ENCODE results near the gene TCF12. TPM values are rescaled to one million over a fixed set of nuclear protein-coding genes. Genes with fewer than 3 reads are reported as not detected.
A peak's percentile ranks its signal among the peaks of the same experiment; 100 is the strongest.

Gene TCF12
- total RNA-seq, 3 donors from 2014 or later (not counting 1 experiment from before 2014, with no cell fraction given) = 84.1 to 111 (median 107) TPM

DNA sequence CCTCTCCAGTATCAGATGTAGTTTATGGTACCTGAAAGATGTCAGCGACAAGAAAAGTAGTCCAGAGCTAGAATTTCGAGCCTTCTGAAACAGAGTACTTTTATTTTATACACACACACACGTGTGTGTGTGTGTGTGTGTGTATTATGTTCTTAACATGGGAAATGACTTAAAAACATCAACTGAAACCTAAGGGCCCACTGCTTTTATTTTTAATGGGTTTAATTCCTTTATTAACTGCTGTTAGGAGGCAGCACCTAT, 1.9 kb downstream of the TCF12 start:
- H3K9me3 ChIP-seq (ENCODE audit: control insufficient read depth, insufficient read depth, low read length) = no peaks in the 10 kb centered on the region
- no peak for ATAC-seq
- no CpG with 5 or more reads among the region's 3 CpGs for WGBS (ENCODE audit: insufficient coverage)
- peaks cover 44 to 53% of the 10 kb centered on the region in 2 donors for H3K4me1 Mint-ChIP-seq
- no peaks in the 10 kb centered on the region for H3K27me3 Mint-ChIP-seq (ENCODE audit: low read depth in 2 of 2)
- H3K36me3 Mint-ChIP-seq = no peaks in the 10 kb centered on the region
- H3K4me3 Mint-ChIP-seq = peak overlapping the region; percentile 95
- peaks cover 18% of the 10 kb centered on the region for H3K4me1 ChIP-seq (ENCODE audit: control insufficient read depth, insufficient read depth, low read length)
- H3K9me3 Mint-ChIP-seq = no peaks in the 10 kb centered on the region
- H3K4me3 ChIP-seq (ENCODE audit: low read length) = no peak overlapping the region
- H3K27ac Mint-ChIP-seq = peak overlapping the region; percentile 93 to 94
- no peaks in the 10 kb centered on the region for H3K27me3 ChIP-seq (ENCODE audit: control insufficient read depth, insufficient read depth, low read length)
- H3K36me3 ChIP-seq (ENCODE audit: control insufficient read depth, insufficient read depth, low read length) = peaks cover 9% of the 10 kb centered on the region
- TF ChIP-seq, protein P1, sequence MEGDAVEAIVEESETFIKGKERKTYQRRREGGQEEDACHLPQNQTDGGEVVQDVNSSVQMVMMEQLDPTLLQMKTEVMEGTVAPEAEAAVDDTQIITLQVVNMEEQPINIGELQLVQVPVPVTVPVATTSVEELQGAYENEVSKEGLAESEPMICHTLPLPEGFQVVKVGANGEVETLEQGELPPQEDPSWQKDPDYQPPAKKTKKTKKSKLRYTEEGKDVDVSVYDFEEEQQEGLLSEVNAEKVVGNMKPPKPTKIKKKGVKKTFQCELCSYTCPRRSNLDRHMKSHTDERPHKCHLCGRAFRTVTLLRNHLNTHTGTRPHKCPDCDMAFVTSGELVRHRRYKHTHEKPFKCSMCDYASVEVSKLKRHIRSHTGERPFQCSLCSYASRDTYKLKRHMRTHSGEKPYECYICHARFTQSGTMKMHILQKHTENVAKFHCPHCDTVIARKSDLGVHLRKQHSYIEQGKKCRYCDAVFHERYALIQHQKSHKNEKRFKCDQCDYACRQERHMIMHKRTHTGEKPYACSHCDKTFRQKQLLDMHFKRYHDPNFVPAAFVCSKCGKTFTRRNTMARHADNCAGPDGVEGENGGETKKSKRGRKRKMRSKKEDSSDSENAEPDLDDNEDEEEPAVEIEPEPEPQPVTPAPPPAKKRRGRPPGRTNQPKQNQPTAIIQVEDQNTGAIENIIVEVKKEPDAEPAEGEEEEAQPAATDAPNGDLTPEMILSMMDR (IDR thresholded peaks at IDR 0.05) = no peak
- H3K27ac ChIP-seq (ENCODE audit: low read length) = no peak overlapping the region
- no peak for DNase-seq
- intact Hi-C loops (cut with micrococcal nuclease) = no loop called here

- peak overlapping the region in 1 of 2 donors; percentile 4 for H3K27ac Mint-ChIP-seq
- intact Hi-C loops (cut with micrococcal nuclease) = no loop called here
- Histone ChIP-seq H3K36me3 (ENCODE audit: control insufficient read depth, insufficient read depth, low read length) (peaks cover 9% of the 10 kb centered on the region), H3K4me3 (ENCODE audit: low read length) (no peak overlapping the region), H3K9me3 (ENCODE audit: control insufficient read depth, insufficient read depth, low read length) (no peaks in the 10 kb centered on the region), H3K27me3 (ENCODE audit: control insufficient read depth, insufficient read depth, low read length) (no peaks in the 10 kb centered on the region), H3K27ac (ENCODE audit: low read length) (no peak overlapping the region), H3K4me1 (ENCODE audit: control insufficient read depth, insufficient read depth, low read length) (peaks cover 5% of the 10 kb centered on the region)
- no peaks in the 10 kb centered on the region for H3K36me3 Mint-ChIP-seq
- ATAC-seq = no peak
- TF ChIP-seq, protein P1 (IDR thresholded peaks at IDR 0.05) = no peak
- no peak overlapping the region for H3K4me3 Mint-ChIP-seq
- H3K4me1 Mint-ChIP-seq = peaks cover 54 to 55% of the 10 kb centered on the region in 2 donors
- no peaks in the 10 kb centered on the region for H3K27me3 Mint-ChIP-seq (ENCODE audit: low read depth in 2 of 2)
- 88% methylated on average over 2 of the region's 3 CpGs for WGBS (ENCODE audit: insufficient coverage)
- H3K9me3 Mint-ChIP-seq = no peaks in the 10 kb centered on the region
- no peak for DNase-seq
Measured at GRCh38 chr15:56923174-56923591, 4.7 kb downstream of the TCF12 start.

GRCh38 chr15:56927816-56928215, 9.4 kb downstream of the TCF12 start:
- Mint-ChIP-seq H3K4me1 (peaks cover 68% of the 10 kb centered on the region in 2 donors), H3K9me3 (no peaks in the 10 kb centered on the region), H3K27ac (no peak overlapping the region), H3K27me3 (ENCODE audit: low read depth in 2 of 2) (no peaks in the 10 kb centered on the region), H3K4me3 (no peak overlapping the region), H3K36me3 (no peaks in the 10 kb centered on the region)
- Histone ChIP-seq H3K4me1 (ENCODE audit: control insufficient read depth, insufficient read depth, low read length) (no peaks in the 10 kb centered on the region), H3K27ac (ENCODE audit: low read length) (no peak overlapping the region), H3K27me3 (ENCODE audit: control insufficient read depth, insufficient read depth, low read length) (no peaks in the 10 kb centered on the region), H3K4me3 (ENCODE audit: low read length) (no peak overlapping the region), H3K9me3 (ENCODE audit: control insufficient read depth, insufficient read depth, low read length) (no peaks in the 10 kb centered on the region), H3K36me3 (ENCODE audit: control insufficient read depth, insufficient read depth, low read length) (peaks cover 7% of the 10 kb centered on the region)
- DNase-seq (no peak), ATAC-seq (no peak)
- TF ChIP-seq, protein P1 (IDR thresholded peaks at IDR 0.05) = no peak
- intact Hi-C loops (cut with micrococcal nuclease) = no loop called here
- 93% methylated on average over 1 of the region's 1 CpG for WGBS (ENCODE audit: insufficient coverage)

DNA sequence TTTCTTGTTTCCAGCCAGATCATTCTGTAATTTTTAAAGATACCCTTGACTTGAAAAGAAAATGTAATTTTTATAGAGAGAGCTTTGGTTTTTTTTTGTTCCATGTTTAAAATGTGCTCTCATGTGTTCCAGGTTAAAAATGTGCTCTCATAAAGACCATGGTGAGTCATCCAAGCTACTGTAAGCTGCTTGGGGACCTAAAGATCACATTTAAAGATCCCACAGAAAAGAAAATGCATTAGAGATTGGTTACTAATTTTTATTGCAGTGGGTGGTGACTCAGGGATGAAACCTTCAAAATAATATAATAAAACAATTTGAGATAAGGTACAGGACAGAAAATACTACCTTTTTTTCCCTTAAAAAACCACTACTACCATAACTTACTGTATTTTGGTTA, 11.0 kb downstream of the TCF12 start:
- intact Hi-C loops (cut with micrococcal nuclease) = no loop called here
- H3K27me3 Mint-ChIP-seq (ENCODE audit: low read depth in 2 of 2) = no peaks in the 10 kb centered on the region
- Histone ChIP-seq H3K36me3 (ENCODE audit: control insufficient read depth, insufficient read depth, low read length) (peaks cover 3% of the 10 kb centered on the region), H3K27ac (ENCODE audit: low read length) (no peak overlapping the region), H3K4me3 (ENCODE audit: low read length) (no peak overlapping the region), H3K27me3 (ENCODE audit: control insufficient read depth, insufficient read depth, low read length) (no peaks in the 10 kb centered on the region), H3K4me1 (ENCODE audit: control insufficient read depth, insufficient read depth, low read length) (no peaks in the 10 kb centered on the region), H3K9me3 (ENCODE audit: control insufficient read depth, insufficient read depth, low read length) (no peaks in the 10 kb centered on the region)
- peaks cover 57 to 66% of the 10 kb centered on the region in 2 donors for H3K4me1 Mint-ChIP-seq
- ATAC-seq = no peak
- TF ChIP-seq, protein P1 (IDR thresholded peaks at IDR 0.05) = no peak
- H3K36me3 Mint-ChIP-seq = no peaks in the 10 kb centered on the region
- no peak overlapping the region for H3K27ac Mint-ChIP-seq
- H3K9me3 Mint-ChIP-seq = no peaks in the 10 kb centered on the region
- no peak for DNase-seq
- no peak overlapping the region for H3K4me3 Mint-ChIP-seq
